K562 (cell line): Measurements from ENCODE around the gene CASP9. TPM values are rescaled to one million over a fixed set of nuclear protein-coding genes. Genes with fewer than 3 reads are reported as not detected.

Experiments used
- ADNP ChIP-seq: fragments of 200-800 bp; sonication (Bioruptor generic); IDR thresholded peaks from 2 replicates; pipeline ENCODE4 v1.6.1; 2016; ENCODE audit warnings: missing genetic modification characterization, missing compliant biosample characterization
- ASH1L ChIP-seq: fragments of 450-650 bp; IDR thresholded peaks from 2 replicates; pipeline ENCODE4 v1.6.1; 2018; ENCODE audit warnings: borderline replicate concordance, mild to moderate bottlenecking, low read depth; ENCODE audit not compliant: partially characterized antibody
- CTBP1 ChIP-seq: fragments of 450-650 bp; IDR thresholded peaks from 2 replicates; pipeline ENCODE4 v1.6.1; 2016; ENCODE audit warnings: borderline replicate concordance
- DACH1 ChIP-seq: fragments of 450-650 bp; IDR thresholded peaks from 2 replicates; pipeline ENCODE4 v1.6.1; 2018; ENCODE audit not compliant: partially characterized antibody
- DPF2 ChIP-seq: fragments of 450-650 bp; IDR thresholded peaks from 2 replicates; pipeline ENCODE4 v1.6.1; 2016
- ESRRB ChIP-seq: fragments of 250-450 bp; sonication (Bioruptor Pico); IDR thresholded peaks from 2 replicates; pipeline ENCODE4 v1.5.0; 2020; ENCODE audit warnings: mild to moderate bottlenecking, moderate library complexity, borderline replicate concordance
- FOXJ3 ChIP-seq: sonication (generic); formaldehyde crosslinking; IDR thresholded peaks from 2 replicates; pipeline ENCODE4 v1.4.0; 2020; ENCODE audit warnings: mild to moderate bottlenecking, missing genetic modification reagents
- HDAC3 ChIP-seq: fragments of 450-650 bp; IDR thresholded peaks from 2 replicates; pipeline ENCODE4 v1.6.1; 2018; ENCODE audit warnings: borderline replicate concordance, mild to moderate bottlenecking, moderate library complexity; ENCODE audit not compliant: partially characterized antibody
- JUNB ChIP-seq: fragments of 450-650 bp; formaldehyde crosslinking; conservative IDR thresholded peaks from 2 replicates; pipeline ENCODE4 v1.4.0; 2020; ENCODE audit warnings: mild to moderate bottlenecking
- MBD2 ChIP-seq: sonication (generic); IDR thresholded peaks from 2 replicates; pipeline ENCODE4 v1.6.1; 2016; ENCODE audit warnings: low read depth, borderline replicate concordance
- MCM3 ChIP-seq: fragments of 450-650 bp; IDR thresholded peaks from 2 replicates; pipeline ENCODE4 v1.6.1; 2016
- MYC ChIP-seq, 2 experiments: fragments of 250-450 bp in 1 of 2; sonication (Bioruptor Pico) in 1 of 2; IDR thresholded peaks; 2 replicates each; pipeline versions ENCODE4 v1.5.1 to v1.6.1; 2012 to 2021; ENCODE audit warnings: low read depth in 2 of 2, borderline replicate concordance in 1 of 2, improper control_type of control experiment in 1 of 2, low read length in 1 of 2, mild to moderate bottlenecking in 1 of 2, moderate library complexity in 1 of 2
- NBN ChIP-seq: fragments of 450-650 bp; IDR thresholded peaks from 2 replicates; pipeline ENCODE4 v1.6.1; 2016; ENCODE audit warnings: low read depth, mild to moderate bottlenecking
- PKNOX1 ChIP-seq: fragments of 450-650 bp; IDR thresholded peaks from 2 replicates; pipeline ENCODE4 v1.6.1; 2016
- TEAD2 ChIP-seq: fragments of 450-650 bp; IDR thresholded peaks from 2 replicates; pipeline ENCODE4 v1.6.1; 2016; ENCODE audit warnings: missing genetic modification characterization, control low read depth, missing compliant biosample characterization
- TEAD4 ChIP-seq, 2 experiments: sonication (generic) in 1 of 2; formaldehyde crosslinking in 1 of 2; IDR thresholded peaks; 2 replicates each; pipeline versions ENCODE4 v1.6.1 to v1.8.0; 2012 to 2022; ENCODE audit warnings: borderline replicate concordance in 1 of 2, inconsistent platforms in 1 of 2, low read length in 1 of 2, mild to moderate bottlenecking in 1 of 2, missing genetic modification reagents in 1 of 2
- TSHZ1 ChIP-seq: fragments of 250-450 bp; sonication (Bioruptor Pico); IDR thresholded peaks from 2 replicates; pipeline ENCODE4 v1.4.0; 2020; ENCODE audit warnings: mild to moderate bottlenecking, moderate library complexity
- ZNF133 ChIP-seq: fragments of 250-450 bp; sonication (Bioruptor Pico); IDR thresholded peaks from 2 replicates; pipeline ENCODE4 v1.4.0; 2020; ENCODE audit warnings: mild to moderate bottlenecking
- ZNF134 ChIP-seq: fragments of 250-450 bp; sonication (Bioruptor Pico); conservative IDR thresholded peaks from 2 replicates; pipeline ENCODE4 v1.4.0; 2020
- ZNF311 ChIP-seq: fragments of 250-450 bp; sonication (Bioruptor Pico); IDR thresholded peaks from 2 replicates; pipeline ENCODE4 v1.4.0; 2020; ENCODE audit warnings: mild to moderate bottlenecking, moderate library complexity
- ZNF384 ChIP-seq: IDR thresholded peaks from 2 replicates; pipeline ENCODE4 v1.6.1; 2012; ENCODE audit warnings: low read depth, low read length, improper control_type of control experiment
- ZNF668 ChIP-seq: fragments of 250-450 bp; sonication (Bioruptor Pico); IDR thresholded peaks from 2 replicates; pipeline ENCODE4 v1.8.0; 2022; ENCODE audit warnings: mild to moderate bottlenecking, inconsistent platforms
- polyA plus RNA-seq, 8 experiments: library from polyadenylated mRNA; depleted of rRNA in 4 of 8; stranded (reverse) in 5 of 8; unstranded in 3 of 8; fragments of >200 nt; fragmentation: Nextera tagmentation in 2 of 8; fragmentation: Illumina TruSeq in 1 of 8; extraction: Ambion mirVana in 2 of 8; extraction: Trizol in 1 of 8; gene quantifications; 2 replicates each; pipeline versions ENCODE4 v1.2.1 to v1.2.3, GENCODE V29; 2011 to 2014; ENCODE audit warnings: inconsistent platforms in 1 of 8, missing spikeins in 1 of 8
- total RNA-seq, 7 experiments: library from RNA; depleted of rRNA in 6 of 7; stranded (reverse); fragments of >200 nt in 6 of 7; fragmentation: Illumina TruSeq in 2 of 7; extraction: Trizol in 2 of 7; gene quantifications; 2 replicates each; pipeline versions ENCODE4 v1.2.1 to v1.2.3, GENCODE V29; 2011 to 2021; ENCODE audit warnings: low replicate concordance in 1 of 7

CASP9 gene
- total and polyA plus RNA-seq, 9 of the 15 experiments (the other 6 are each of a cell fraction or from before 2014, with no cell fraction given): 10.8 to 54.1 (median 30.7) TPM

DNA sequence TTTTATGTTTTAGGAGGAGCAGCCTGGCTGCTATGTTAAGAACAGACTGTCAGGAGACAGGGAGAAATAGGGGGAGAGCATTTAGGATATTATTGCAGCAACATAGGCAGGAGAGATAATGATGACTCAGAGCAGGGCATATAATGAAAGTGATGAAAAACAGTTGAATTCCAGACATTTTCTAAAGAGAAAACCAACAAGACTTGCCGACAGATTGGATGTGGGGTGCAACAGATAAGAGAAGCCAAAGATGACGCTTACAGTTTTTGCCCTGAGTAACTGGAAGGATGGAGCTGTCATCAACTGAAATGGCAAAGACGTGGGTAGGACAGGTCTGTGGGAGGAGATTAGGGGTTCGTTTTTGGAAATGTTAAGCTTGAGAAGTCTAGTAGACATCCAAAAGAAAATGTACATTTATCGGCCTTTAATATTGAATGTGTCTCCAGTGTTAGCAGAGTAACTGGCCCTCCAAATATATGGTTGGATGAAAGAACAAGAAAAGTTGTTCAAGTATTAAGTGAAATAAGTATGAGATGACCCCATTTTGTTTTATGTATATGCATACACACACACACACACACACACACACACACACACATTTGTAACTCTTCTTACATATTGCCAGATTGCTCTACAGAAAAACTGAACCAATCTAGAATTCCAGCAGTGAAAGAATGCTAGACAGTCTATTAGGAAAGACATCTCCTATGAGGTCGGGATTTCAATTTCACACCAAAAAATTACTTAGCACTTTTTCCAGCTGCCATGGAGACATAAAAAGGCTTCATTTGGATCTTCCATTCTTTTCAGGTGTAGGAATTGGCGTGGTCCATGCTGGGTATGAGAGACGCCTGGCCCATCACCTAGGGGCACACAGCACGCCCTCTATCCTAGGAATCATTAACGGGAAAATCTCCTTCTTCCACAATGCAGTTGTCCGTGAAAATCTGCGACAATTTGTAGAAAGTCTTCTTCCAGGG, 19.9 kb upstream of the CASP9 start (continued):
- TF ChIP-seq PKNOX1 (peak; percentile 92), HDAC3 (peak; percentile 99), ZNF311 (CRISPR knock-in tag) (0 out of 2 replicates have a peak, but pooled peaks have one; percentile 39), TSHZ1 (CRISPR knock-in tag) (no peak), DPF2 (peak; percentile 100), ZNF668 (CRISPR knock-in tag) (0 out of 2 replicates have a peak, but pooled peaks have one; percentile 57), TEAD2 (peak; percentile 93), ASH1L (no peak), DACH1 (peak; percentile 90), FOXJ3 (CRISPR knock-in tag) (no peak), JUNB (CRISPR knock-in tag) (peak; percentile 77), CTBP1 (peak; percentile 100), MYC (IDR thresholded peaks at IDR 0.05; ENCODE audit: low read depth, low read length) (no peak; the same call in 1 of the 2 replicates), MYC (CRISPR knock-in tag; IDR thresholded peaks at IDR 0.05; ENCODE audit: borderline replicate concordance, low read depth) (no peak), ZNF384 (peak; percentile 29; the same call in 1 of the 2 replicates), MCM3 (no peak), NBN (peak; percentile 99), ZNF133 (CRISPR knock-in tag) (no peak), ZNF134 (no peak), ADNP (tag) (0 out of 2 replicates have a peak, but pooled peaks have one; percentile 45), ESRRB (CRISPR knock-in tag) (no peak), TEAD4 (IDR thresholded peaks at IDR 0.05; ENCODE audit: low read length) (peak; percentile 99), TEAD4 (CRISPR knock-in tag; IDR thresholded peaks at IDR 0.05; ENCODE audit: borderline replicate concordance) (no peak), MBD2 (peak; percentile 90)
